ENCODE results near the gene WDR7. TPM values are rescaled to one million over a fixed set of nuclear protein-coding genes. Genes with fewer than 3 reads are reported as not detected.

The WDR7 gene
- total RNA-seq, 1 experiment from 2014 or later = 11.5 TPM

DNA sequence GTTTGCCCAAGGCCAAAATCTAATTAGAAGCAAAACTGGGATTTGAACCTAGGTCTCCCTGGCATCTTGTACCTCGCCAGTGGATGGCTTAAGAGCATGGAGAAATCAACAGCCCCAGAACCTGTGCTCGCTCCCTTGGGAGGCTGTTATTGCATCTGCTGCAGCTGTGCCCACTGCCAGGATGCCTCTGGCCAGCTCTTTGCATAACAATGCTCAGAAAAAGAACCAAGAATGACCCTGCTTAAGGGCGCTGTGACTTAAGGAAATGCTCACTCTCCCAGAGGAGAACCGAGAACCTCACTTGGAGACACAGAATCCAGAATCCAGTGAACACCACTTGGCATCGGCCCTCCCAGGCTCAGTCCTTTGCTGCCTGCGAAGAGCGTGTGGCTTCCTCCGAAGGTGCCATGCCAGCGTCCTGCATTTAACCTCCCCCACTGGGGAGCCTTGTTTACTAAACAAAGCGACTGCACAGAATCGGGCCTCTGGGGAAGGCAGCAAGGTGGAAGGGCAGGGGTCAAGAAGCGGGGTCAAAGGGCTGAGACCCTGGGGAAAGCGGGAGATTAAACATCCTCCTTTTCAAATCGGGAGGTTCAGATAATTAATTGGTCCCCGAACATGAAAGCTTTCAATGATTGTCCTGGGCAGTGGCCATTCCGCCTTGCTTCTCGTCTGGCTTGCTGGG is 424.7 kb downstream of the WDR7 start:
- Histone ChIP-seq H3K9me3 (ENCODE audit: control insufficient read depth in 1 of 2, insufficient read depth in 1 of 2, low read depth in 1 of 2, low read length in 2 of 2) (no peaks in the 10 kb centered on the region), H3K9me2 (ENCODE audit: insufficient read depth) (no peaks in the 10 kb centered on the region), H3K4me1 (ENCODE audit: control insufficient read depth in 1 of 2, insufficient read depth in 2 of 2, low read length in 2 of 2) (no peaks in the 10 kb centered on the region), H3K4me3 (replicated peaks in 1 of 2; ENCODE audit: low read depth in 1 of 2, low read length in 2 of 2) (no peak overlapping the region), H4K20me1 (ENCODE audit: insufficient read depth) (no peaks in the 10 kb centered on the region), H3K79me2 (ENCODE audit: insufficient read depth, low read length) (no peaks in the 10 kb centered on the region), H3K27ac (ENCODE audit: low read depth, low read length) (no peak overlapping the region), H3K27me3 (ENCODE audit: insufficient read depth, low read length) (peaks cover 14% of the 10 kb centered on the region; the same call in 1 of the 2 replicates), H3K4me2 (ENCODE audit: low read length) (no peak overlapping the region), H2AFZ (ENCODE audit: low read depth, low read length, poor library complexity, severe bottlenecking) (no peak overlapping the region), H3K9ac (ENCODE audit: low read length) (no peak overlapping the region), H3K36me3 (ENCODE audit: control insufficient read depth in 1 of 2, insufficient read depth in 2 of 2, low read length in 2 of 2) (no peaks in the 10 kb centered on the region)
- no TSS peak for BruUV-seq (replicated peaks)
- POLR2A ChIA-PET = no interaction called here
- CTCF ChIA-PET = no interaction called here
- RAD21 ChIA-PET (ENCODE audit: low non-redundant PET in 1 of 2, low total read pairs in 2 of 2, uncharacterized antibody in 2 of 2, unreplicated experiment in 2 of 2) = no interaction called here
- no peak for ATAC-seq
- no peak for DNase-seq (ENCODE audit: low read depth, low spot score)
- intact Hi-C loops (cut with micrococcal nuclease) = no loop called here
- TF ChIP-seq SP1 (IDR thresholded peaks at IDR 0.05; ENCODE audit: low read depth) = no peak

DNA sequence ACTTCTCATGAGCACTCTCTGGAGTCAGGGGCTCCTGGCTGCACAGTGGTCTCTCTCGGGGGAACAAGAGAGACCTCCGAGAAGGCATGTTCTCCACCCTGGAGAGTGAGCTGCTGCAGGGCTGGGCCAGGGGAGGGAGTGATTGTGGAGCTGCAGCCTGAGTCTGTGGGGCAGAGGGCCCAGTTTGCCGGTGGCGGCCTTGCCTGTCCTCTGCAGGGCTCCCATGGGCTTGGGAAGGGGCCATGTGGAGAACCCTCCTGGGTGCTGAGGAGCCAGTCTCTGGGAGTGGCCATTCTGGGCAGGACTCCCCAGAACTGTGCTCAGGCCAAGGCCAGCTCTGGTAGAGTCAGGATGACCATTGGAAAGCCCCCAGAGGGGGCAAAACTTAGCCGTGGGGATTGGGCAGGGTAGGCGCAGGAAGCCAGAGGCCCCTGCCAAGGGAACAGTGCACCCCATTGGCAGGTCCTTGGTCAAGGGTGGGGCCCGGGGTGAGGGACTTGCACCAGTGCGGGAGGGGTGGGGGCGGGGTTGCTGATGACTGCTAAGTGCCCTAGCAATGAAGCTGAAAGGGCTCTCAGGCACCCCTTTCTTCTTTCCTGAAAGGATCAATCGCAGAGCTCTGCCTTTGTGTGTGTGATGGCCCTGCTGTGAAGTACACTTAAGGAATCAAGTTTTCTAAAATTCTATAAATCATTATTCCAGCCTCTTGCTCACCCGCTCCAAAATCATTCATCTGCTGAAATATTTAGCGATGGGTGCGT is 426.0 kb downstream of the WDR7 start:
- CTCF ChIA-PET = no interaction called here
- no peak for ATAC-seq

More for the DNA sequence above, 426.0 kb downstream of the WDR7 start:
- no peaks in the 10 kb centered on the region for H4K20me1 ChIP-seq (ENCODE audit: insufficient read depth)
- no peak overlapping the region for H3K4me2 ChIP-seq (ENCODE audit: low read length)
- POLR2A ChIA-PET = no interaction called here
- H3K4me1 ChIP-seq (ENCODE audit: control insufficient read depth in 1 of 2, insufficient read depth in 2 of 2, low read length in 2 of 2) = no peaks in the 10 kb centered on the region
- BruUV-seq (replicated peaks) = no TSS peak
- H3K9me3 ChIP-seq (ENCODE audit: control insufficient read depth in 1 of 2, insufficient read depth in 1 of 2, low read depth in 1 of 2, low read length in 2 of 2) = no peaks in the 10 kb centered on the region
- H3K79me2 ChIP-seq (ENCODE audit: insufficient read depth, low read length) = no peaks in the 10 kb centered on the region
- no peak overlapping the region for H3K27ac ChIP-seq (ENCODE audit: low read depth, low read length)
- H2AFZ ChIP-seq (ENCODE audit: low read depth, low read length, poor library complexity, severe bottlenecking) = no peak overlapping the region
- intact Hi-C loops (cut with micrococcal nuclease) = no loop called here
- no peak overlapping the region for H3K9ac ChIP-seq (ENCODE audit: low read length)
- no peak overlapping the region for H3K4me3 ChIP-seq (replicated peaks in 1 of 2; ENCODE audit: low read depth in 1 of 2, low read length in 2 of 2)
- TF ChIP-seq, protein P1, sequence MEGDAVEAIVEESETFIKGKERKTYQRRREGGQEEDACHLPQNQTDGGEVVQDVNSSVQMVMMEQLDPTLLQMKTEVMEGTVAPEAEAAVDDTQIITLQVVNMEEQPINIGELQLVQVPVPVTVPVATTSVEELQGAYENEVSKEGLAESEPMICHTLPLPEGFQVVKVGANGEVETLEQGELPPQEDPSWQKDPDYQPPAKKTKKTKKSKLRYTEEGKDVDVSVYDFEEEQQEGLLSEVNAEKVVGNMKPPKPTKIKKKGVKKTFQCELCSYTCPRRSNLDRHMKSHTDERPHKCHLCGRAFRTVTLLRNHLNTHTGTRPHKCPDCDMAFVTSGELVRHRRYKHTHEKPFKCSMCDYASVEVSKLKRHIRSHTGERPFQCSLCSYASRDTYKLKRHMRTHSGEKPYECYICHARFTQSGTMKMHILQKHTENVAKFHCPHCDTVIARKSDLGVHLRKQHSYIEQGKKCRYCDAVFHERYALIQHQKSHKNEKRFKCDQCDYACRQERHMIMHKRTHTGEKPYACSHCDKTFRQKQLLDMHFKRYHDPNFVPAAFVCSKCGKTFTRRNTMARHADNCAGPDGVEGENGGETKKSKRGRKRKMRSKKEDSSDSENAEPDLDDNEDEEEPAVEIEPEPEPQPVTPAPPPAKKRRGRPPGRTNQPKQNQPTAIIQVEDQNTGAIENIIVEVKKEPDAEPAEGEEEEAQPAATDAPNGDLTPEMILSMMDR (IDR thresholded peaks at IDR 0.05 in 2 of 3, conservative IDR thresholded peaks at IDR 0.05 in 1 of 3; ENCODE audit: borderline replicate concordance in 1 of 3, insufficient read depth in 1 of 3, low read depth in 2 of 3, low read length in 2 of 3) = no peak
- TF ChIP-seq, protein P2, sequence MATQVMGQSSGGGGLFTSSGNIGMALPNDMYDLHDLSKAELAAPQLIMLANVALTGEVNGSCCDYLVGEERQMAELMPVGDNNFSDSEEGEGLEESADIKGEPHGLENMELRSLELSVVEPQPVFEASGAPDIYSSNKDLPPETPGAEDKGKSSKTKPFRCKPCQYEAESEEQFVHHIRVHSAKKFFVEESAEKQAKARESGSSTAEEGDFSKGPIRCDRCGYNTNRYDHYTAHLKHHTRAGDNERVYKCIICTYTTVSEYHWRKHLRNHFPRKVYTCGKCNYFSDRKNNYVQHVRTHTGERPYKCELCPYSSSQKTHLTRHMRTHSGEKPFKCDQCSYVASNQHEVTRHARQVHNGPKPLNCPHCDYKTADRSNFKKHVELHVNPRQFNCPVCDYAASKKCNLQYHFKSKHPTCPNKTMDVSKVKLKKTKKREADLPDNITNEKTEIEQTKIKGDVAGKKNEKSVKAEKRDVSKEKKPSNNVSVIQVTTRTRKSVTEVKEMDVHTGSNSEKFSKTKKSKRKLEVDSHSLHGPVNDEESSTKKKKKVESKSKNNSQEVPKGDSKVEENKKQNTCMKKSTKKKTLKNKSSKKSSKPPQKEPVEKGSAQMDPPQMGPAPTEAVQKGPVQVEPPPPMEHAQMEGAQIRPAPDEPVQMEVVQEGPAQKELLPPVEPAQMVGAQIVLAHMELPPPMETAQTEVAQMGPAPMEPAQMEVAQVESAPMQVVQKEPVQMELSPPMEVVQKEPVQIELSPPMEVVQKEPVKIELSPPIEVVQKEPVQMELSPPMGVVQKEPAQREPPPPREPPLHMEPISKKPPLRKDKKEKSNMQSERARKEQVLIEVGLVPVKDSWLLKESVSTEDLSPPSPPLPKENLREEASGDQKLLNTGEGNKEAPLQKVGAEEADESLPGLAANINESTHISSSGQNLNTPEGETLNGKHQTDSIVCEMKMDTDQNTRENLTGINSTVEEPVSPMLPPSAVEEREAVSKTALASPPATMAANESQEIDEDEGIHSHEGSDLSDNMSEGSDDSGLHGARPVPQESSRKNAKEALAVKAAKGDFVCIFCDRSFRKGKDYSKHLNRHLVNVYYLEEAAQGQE (IDR thresholded peaks at IDR 0.05; ENCODE audit: low read depth) = no peak
- TF ChIP-seq, protein P3, sequence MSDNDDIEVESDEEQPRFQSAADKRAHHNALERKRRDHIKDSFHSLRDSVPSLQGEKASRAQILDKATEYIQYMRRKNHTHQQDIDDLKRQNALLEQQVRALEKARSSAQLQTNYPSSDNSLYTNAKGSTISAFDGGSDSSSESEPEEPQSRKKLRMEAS (IDR thresholded peaks at IDR 0.05) = no peak
- TF ChIP-seq ELF1 (IDR thresholded peaks at IDR 0.05; ENCODE audit: borderline replicate concordance, low read depth) (no peak), FOSL1 (IDR thresholded peaks at IDR 0.05; ENCODE audit: low read depth) (no peak), JUND (IDR thresholded peaks at IDR 0.05) (no peak), CBX3 (IDR thresholded peaks at IDR 0.05; ENCODE audit: low read depth) (no peak), POLR2AphosphoS5 (IDR thresholded peaks at IDR 0.05; ENCODE audit: low read depth, low read length) (no peak), TCF7L2 (IDR thresholded peaks at IDR 0.05; ENCODE audit: borderline replicate concordance, extremely low read depth, insufficient read depth, insufficient read length) (no peak)
- RAD21 ChIA-PET (ENCODE audit: low non-redundant PET in 1 of 2, low total read pairs in 2 of 2, uncharacterized antibody in 2 of 2, unreplicated experiment in 2 of 2) = no interaction called here
- peaks cover 14% of the 10 kb centered on the region; the same call in 1 of the 2 replicates for H3K27me3 ChIP-seq (ENCODE audit: insufficient read depth, low read length)
- no peaks in the 10 kb centered on the region for H3K36me3 ChIP-seq (ENCODE audit: control insufficient read depth in 1 of 2, insufficient read depth in 2 of 2, low read length in 2 of 2)
- no peaks in the 10 kb centered on the region for H3K9me2 ChIP-seq (ENCODE audit: insufficient read depth)
- no peak for DNase-seq (ENCODE audit: low read depth, low spot score)
